GM12878 (cell line): ENCODE measurements around the gene SLC12A2. TPM values are rescaled to one million over a fixed set of nuclear protein-coding genes. Genes with fewer than 3 reads are reported as not detected.

Experiments
- ATAC-seq: fragments of 200-7000 bp; cut with Tn5 transposase; 3 replicates; pipeline ENCODE4 v1.9.1; 2020; ENCODE audit warnings: mild to moderate bottlenecking, moderate library complexity
- BruUV-seq: library from RNA; stranded (reverse); fragments of 400-500 nt; replicated peaks from 2 replicates; lab custom pipeline; 2021; lab: Mats Ljungman, UMichigan
- CTCF ChIA-PET: fragments of 300-600 bp; sonication (Branson Sonifier 250); formaldehyde crosslinking; extraction: SDS; loops from one replicate; lab custom pipeline; 2021; ENCODE audit warnings: inconsistent platforms; lab: Yijun Ruan, JAX
- POLR2A ChIA-PET: fragments of 350-600 bp; formaldehyde crosslinking; extraction: SDS; loops from one replicate; lab custom pipeline; 2021; ENCODE audit warnings: inconsistent platforms; lab: Charles Lee
- RAD21 ChIA-PET: fragments of 300-600 bp; sonication (Branson Sonifier 250); formaldehyde crosslinking; loops from one replicate; lab custom pipeline; 2023; ENCODE audit warnings: antibody characterized with exemption; ENCODE audit not compliant: unreplicated experiment; lab: Charles Lee
- SMC1A ChIA-PET: fragments of 300-600 bp; sonication (Branson Sonifier 250); formaldehyde crosslinking; loops from one replicate; lab custom pipeline; 2023; ENCODE audit not compliant: unreplicated experiment, uncharacterized antibody; lab: Charles Lee
- DNase-seq: peaks from one replicate; pipeline ENCODE4 v3.0.0-alpha.2; 2011; ENCODE audit warnings: low read depth, low spot score
- FAIRE-seq: peaks from 3 replicates; lab custom pipeline; 2011; peaks lifted over from hg19 to GRCh38; lab: Jason Lieb, UNC
- H2AFZ ChIP-seq: 2 replicates; pipeline ENCODE4 v1.6.0; 2011; ENCODE audit warnings: low read depth, low read length, control low read depth; ENCODE audit not compliant: control insufficient read depth
- H3K27ac ChIP-seq: 2 replicates; pipeline ENCODE4 v1.5.1; 2011; ENCODE audit warnings: control low read depth; ENCODE audit not compliant: control insufficient read depth, insufficient read depth
- H3K27me3 ChIP-seq, 2 experiments: replicated peaks in 1 of 2; 2 replicates each; pipeline versions ENCODE4 v1.6.0 to v1.6.1; 2011; ENCODE audit warnings: low read length in 1 of 2; ENCODE audit not compliant: control insufficient read depth in 2 of 2, insufficient read depth in 2 of 2
- H3K36me3 ChIP-seq, 2 experiments: 2 replicates each; pipeline ENCODE4 v1.5.1; 2011; ENCODE audit warnings: low read length in 1 of 2; ENCODE audit not compliant: control insufficient read depth in 2 of 2, insufficient read depth in 2 of 2
- H3K4me1 ChIP-seq: 2 replicates; pipeline ENCODE4 v1.6.1; 2011; ENCODE audit warnings: mild to moderate bottlenecking, low read length, moderate library complexity, mixed read lengths; ENCODE audit not compliant: control insufficient read depth, insufficient read depth
- H3K4me2 ChIP-seq: 2 replicates; pipeline ENCODE4 v1.6.0; 2011; ENCODE audit warnings: control low read depth; ENCODE audit not compliant: control insufficient read depth, insufficient read depth
- H3K4me3 ChIP-seq: fragments of 200-600 bp; sonication (generic); 2 replicates; pipeline ENCODE4 v1.5.1; 2016
- H3K79me2 ChIP-seq: 2 replicates; pipeline ENCODE4 v1.6.0; 2011; ENCODE audit warnings: low read length; ENCODE audit not compliant: control insufficient read depth, insufficient read depth
- H3K9ac ChIP-seq: 2 replicates; pipeline ENCODE4 v1.8.0; 2011; ENCODE audit warnings: low read length, control low read depth, mixed read lengths; ENCODE audit not compliant: control insufficient read depth, insufficient read depth
- H3K9me3 ChIP-seq: replicated peaks from 3 replicates; pipeline ENCODE4 v1.5.1; 2011; ENCODE audit warnings: mild to moderate bottlenecking, low read length; ENCODE audit not compliant: control insufficient read depth, insufficient read depth
- H4K20me1 ChIP-seq: 2 replicates; pipeline ENCODE4 v1.6.0; 2011; ENCODE audit not compliant: control insufficient read depth, insufficient read depth
- CBFB ChIP-seq: IDR thresholded peaks from 2 replicates; pipeline ENCODE4 v1.6.1; 2016; ENCODE audit warnings: antibody characterized with exemption, low read depth
- CHD1 ChIP-seq: IDR thresholded peaks from 2 replicates; pipeline ENCODE4 v1.6.1; 2012; ENCODE audit warnings: low read depth, low read length, improper control_type of control experiment
- DPF2 ChIP-seq: fragments of 450-650 bp; IDR thresholded peaks from 2 replicates; pipeline ENCODE4 v1.6.1; 2017; ENCODE audit warnings: mild to moderate bottlenecking
- EZH2 ChIP-seq: IDR thresholded peaks from 2 replicates; pipeline ENCODE4 v1.6.1; 2012; ENCODE audit warnings: low read depth, mild to moderate bottlenecking, control low read depth, inconsistent platforms, low read length, borderline replicate concordance; ENCODE audit not compliant: control insufficient read depth
- FOXM1 ChIP-seq: IDR thresholded peaks from 2 replicates; pipeline ENCODE4 v1.6.1; 2012; ENCODE audit warnings: low read depth, mild to moderate bottlenecking, inconsistent platforms, low read length, moderate library complexity
- JUND ChIP-seq: IDR thresholded peaks from 2 replicates; pipeline ENCODE4 v1.6.1; 2012; ENCODE audit warnings: low read depth, mild to moderate bottlenecking, low read length, improper control_type of control experiment, moderate library complexity
- NFIC ChIP-seq: IDR thresholded peaks from 2 replicates; pipeline ENCODE4 v1.6.1; 2012; ENCODE audit warnings: low read depth, mild to moderate bottlenecking, inconsistent platforms, low read length, moderate library complexity
- NRF1 ChIP-seq: conservative IDR thresholded peaks from 2 replicates; pipeline ENCODE4 v1.6.1; 2011; ENCODE audit warnings: mild to moderate bottlenecking, low read depth, low read length, improper control_type of control experiment
- PML ChIP-seq: IDR thresholded peaks from 2 replicates; pipeline ENCODE4 v1.6.1; 2012; ENCODE audit warnings: low read length, inconsistent platforms
- POLR2AphosphoS5 ChIP-seq: IDR thresholded peaks from 2 replicates; pipeline ENCODE4 v1.6.1; 2011; ENCODE audit warnings: mild to moderate bottlenecking, low read length, inconsistent platforms
- SIN3A ChIP-seq: IDR thresholded peaks from 2 replicates; pipeline ENCODE4 v1.6.1; 2012; ENCODE audit warnings: low read depth, low read length, improper control_type of control experiment
- SUPT20H ChIP-seq: IDR thresholded peaks from 2 replicates; pipeline ENCODE4 v1.6.1; 2011; ENCODE audit warnings: low read depth, mild to moderate bottlenecking, low read length, moderate library complexity, borderline replicate concordance; ENCODE audit not compliant: control insufficient read depth
- in situ Hi-C: fragments of 300-500 bp; cut with MboI; formaldehyde crosslinking; loops from 9 replicates; pipeline ENCODE4 v1.14.3; 2018; ENCODE audit warnings: mixed read lengths
- intact Hi-C: fragments of 100-400 bp; cut with micrococcal nuclease; formaldehyde crosslinking; loops from one replicate; pipeline ENCODE4 v1.14.2; 2022; ENCODE audit not compliant: unreplicated experiment
- polyA plus RNA-seq, 11 experiments: library from polyadenylated mRNA; depleted of rRNA in 4 of 11; unstranded in 6 of 11; stranded (reverse) in 5 of 11; fragments of >200 nt; fragmentation: Nextera tagmentation in 4 of 11; fragmentation: Illumina TruSeq in 1 of 11; extraction: Ambion mirVana in 4 of 11; extraction: Trizol in 1 of 11; gene quantifications; 1 replicate in 1 of 11; 2 replicates in 10 of 11; pipeline versions ENCODE4 v1.2.1 to v1.2.3, GENCODE V29; 2011 to 2016; ENCODE audit warnings: inconsistent platforms in 2 of 11, missing spikeins in 2 of 11, low read depth in 1 of 11
- total RNA-seq, 4 experiments: library from RNA; depleted of rRNA in 3 of 4; stranded (reverse); fragments of >200 nt in 3 of 4; fragmentation: Illumina TruSeq in 1 of 4; extraction: Trizol in 1 of 4; gene quantifications; 2 replicates each; pipeline versions ENCODE4 v1.2.1 to v1.2.3, GENCODE V29; 2013 to 2021

The SLC12A2 gene
- total and polyA plus RNA-seq, 10 of the 15 experiments (the other 5 are each of a cell fraction or from before 2014, with no cell fraction given): 5.1 to 21.8 (median 10.5) TPM

DNA sequence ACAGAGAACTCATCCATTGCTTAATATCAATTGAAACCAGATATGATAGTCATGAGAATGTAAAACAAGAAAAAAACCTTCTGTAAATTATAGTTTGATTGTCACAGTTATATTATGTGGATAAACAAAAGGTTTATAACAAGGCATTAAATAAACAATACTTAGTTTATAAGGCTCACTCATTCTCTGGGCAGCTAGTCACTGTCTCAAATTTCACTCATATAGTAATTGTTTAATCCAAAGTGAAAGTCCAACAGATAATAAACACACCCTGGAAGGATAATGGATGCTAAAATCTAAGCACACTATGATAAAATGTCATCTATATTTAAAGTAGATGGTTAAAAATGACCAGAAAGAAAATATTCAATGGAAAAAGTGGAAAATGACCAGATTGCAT lies 30.8 kb upstream of the SLC12A2 start:
- RAD21 ChIA-PET: no interaction called here
- Histone ChIP-seq H3K4me3 (no peak overlapping the region), H2AFZ (no peak overlapping the region), H3K9me3 (peaks cover 3% of the 10 kb centered on the region; the same call in 2 of the 3 replicates), H3K4me1 (no peaks in the 10 kb centered on the region), H3K4me2 (no peak overlapping the region), H3K27ac (no peak overlapping the region), H3K27me3 (no peaks in the 10 kb centered on the region), H3K79me2 (no peaks in the 10 kb centered on the region), H3K36me3 (no peaks in the 10 kb centered on the region; a peak in 2 of 4 replicates), H4K20me1 (no peaks in the 10 kb centered on the region), H3K9ac (no peak overlapping the region)
- no peak for TF ChIP-seq SIN3A
- no peak for TF ChIP-seq EZH2
- no peak for TF ChIP-seq CHD1
- no peak for TF ChIP-seq POLR2AphosphoS5
- TF ChIP-seq PML: no peak
- TF ChIP-seq DPF2: no peak
- TF ChIP-seq FOXM1: no peak
- TF ChIP-seq NRF1: no peak
- TF ChIP-seq NFIC: no peak
- TF ChIP-seq SUPT20H: no peak
- no peak for TF ChIP-seq CBFB
- TF ChIP-seq JUND: no peak
- BruUV-seq: no TSS peak
- ATAC-seq (no peak), FAIRE-seq (no peak), DNase-seq (no peak)
- intact Hi-C loops: no loop called here
- CTCF ChIA-PET: no interaction called here
- SMC1A ChIA-PET: interaction anchor here (1.1 kb wide), 1 partner anchor 10 kb away, joined by 3 read pairs; no protein-coding TSS in a partner anchor
- in situ Hi-C loops: no loop called here
- POLR2A ChIA-PET: no interaction called here
